ENCODE data around the gene OCA2.
"Not testable (repeated sequence)": the region's sequence is repeated elsewhere in the genome, so short reads cannot be mapped to it uniquely, and the experiment has no call there.

Gene OCA2

DNA sequence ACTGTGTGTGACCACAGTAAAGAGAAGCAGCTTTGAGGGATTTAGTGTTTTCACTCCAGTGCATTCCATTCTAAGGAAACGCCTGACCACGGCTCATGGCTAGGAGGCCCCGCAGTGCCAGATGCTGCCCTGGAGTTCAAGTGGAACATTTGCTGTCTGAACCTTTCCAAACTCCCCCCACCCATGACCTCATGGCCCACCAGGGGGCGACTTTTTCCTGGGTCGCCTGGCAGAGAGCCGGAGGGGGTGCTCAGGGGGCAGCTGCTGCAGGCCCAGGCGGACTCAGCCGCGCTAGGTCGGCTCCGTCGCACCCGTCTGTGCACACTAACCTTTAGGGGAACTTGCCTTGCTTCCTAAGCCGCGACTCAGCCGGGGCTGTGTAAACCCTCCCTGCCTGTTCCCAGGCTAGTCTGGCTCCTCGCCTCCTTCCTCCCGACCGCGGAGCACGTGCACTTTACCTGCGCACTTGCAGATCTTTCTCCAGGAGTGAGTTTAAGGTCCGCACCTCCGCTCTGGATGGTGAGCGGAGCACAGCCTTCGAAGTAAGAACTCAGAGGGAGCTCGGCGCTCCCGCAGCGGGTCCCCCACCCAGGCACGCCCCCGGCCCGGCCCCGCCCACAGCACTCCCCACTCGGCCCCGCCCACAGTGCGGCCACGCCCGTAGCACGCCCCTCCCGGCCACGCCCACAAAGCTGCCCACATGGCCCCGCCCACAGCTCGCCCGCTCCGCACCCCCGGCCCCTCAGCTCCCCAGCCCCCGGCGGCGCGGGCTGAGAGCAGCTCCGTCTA lies at the start of gene OCA2:
OCA2 (minus strand) TSS at position 550 of the 789 bp plus-strand sequence. CDS start 17,441 bp downstream, outside the sequence.
- peak; percentile 56 for DNase-seq (ENCODE audit: low read depth)

DNA sequence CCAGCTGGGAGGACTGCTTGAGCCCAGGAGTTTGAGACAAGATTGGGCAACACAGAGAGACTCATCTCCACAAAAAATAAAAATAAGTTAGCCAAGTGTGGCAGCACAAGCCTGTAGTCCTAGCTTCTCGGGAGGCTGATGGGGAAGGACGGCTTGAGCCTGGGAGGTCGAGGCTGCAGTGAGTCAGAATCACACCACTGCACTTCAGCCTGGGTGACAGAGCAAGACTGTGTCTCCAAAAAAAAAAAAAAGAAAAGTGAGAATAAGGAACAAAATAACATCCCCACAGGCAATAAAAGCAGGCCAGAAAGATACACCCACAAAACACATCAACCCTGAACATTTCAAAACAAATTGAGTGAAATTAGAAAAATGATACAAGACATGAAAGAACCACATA lies 48.7 kb upstream of the OCA2 start:
- no peak for DNase-seq (ENCODE audit: low read depth)

DNA sequence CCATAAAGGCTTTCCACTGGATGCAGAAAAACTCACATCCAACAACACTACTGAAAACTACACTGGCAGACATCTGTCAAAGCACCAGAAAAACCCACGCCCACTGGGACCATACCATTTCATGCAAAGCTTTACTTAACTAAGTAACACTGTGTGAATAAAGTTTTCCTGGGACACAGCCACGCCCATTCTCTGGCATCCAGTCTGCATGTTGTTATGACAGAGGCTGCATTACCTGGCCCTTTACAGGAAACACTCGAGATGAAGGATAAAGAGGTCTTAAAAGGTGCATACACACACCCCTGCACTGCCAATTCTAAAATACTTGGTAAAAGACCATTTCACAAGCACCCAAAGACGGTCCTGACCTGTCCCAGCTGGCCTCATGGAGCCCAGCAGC lies 46.3 kb upstream of the OCA2 start:
- not testable (repeated sequence) for DNase-seq (ENCODE audit: low read depth)

DNA sequence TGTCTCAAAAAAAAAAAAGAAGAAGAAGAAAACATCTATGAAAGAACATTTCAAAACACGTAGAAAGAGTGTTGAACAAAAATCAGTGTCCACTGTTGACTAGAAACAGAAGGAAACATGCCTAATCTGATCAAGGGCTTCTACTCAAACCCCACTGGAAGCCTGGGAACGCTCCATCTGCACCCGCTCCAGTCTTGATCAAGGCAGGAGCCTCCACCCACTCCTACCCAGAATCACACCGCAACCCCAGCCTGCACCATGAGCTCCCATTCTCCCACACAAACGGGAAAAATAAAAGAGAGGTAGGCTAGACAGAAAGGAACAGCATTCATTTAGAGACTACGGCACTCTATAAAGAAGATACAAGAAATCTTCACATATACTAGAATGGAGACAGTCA lies 40.9 kb upstream of the OCA2 start:
- DNase-seq (ENCODE audit: low read depth), result no peak

DNA sequence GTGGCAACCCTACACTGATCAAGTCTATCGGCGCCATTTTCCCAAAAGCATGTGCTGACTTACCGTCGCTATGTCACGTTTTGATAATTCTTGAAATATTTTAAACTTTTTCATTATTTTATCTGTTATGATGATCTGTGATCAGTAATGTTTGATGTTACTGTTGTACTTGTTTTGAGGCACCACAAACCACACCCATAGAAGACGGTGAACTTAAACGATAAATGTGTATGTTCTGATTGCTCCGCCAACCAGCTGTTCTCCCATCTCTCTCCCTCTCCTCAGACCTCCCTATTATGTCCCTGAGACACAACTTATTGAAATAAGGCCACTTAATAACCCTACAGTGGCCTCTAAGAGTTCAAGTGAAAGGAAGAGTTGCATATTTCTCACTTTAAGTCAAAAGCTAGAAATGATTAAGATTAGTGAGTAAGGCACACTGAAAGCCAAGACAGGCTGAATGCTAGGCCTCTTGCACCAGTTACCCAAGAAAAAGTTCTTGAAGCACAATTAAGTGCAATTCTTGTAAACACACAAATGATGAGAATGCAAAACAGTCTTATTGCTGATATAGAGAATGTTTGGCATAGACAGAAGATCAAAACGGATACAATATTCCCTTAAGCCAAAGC lies 38.4 kb upstream of the OCA2 start:
- not testable (repeated sequence) for DNase-seq (ENCODE audit: low read depth)

DNA sequence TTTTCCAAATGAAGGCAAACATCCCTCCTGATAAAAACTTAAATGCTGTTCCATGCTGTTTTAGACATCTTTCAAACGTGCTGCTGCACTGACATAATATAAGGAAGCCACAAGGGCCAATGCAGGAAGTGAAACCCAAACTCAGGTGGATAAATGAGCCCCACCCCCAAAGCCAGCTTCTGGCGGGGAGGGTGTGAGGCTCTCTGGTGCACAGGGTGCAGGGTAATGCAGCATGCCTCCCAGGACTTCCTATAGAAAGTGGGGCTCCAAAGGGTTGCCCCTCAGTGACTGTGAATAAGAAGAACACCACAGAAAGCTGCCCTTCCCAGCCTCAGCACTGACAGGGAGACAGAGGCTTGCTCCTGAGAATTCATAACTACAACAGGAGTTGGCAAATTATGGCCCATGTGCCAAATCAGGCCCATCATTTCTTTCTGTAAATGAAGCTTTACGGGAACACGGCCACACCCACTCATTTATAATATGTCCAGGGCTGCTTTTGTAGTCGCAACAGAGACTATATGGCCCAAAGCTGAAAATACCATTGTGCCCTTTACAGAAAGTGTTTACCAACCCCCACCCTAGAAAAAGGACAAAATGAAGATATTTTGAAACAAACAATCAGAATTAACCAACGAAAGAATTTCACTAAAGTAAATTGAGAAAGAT lies 37.3 kb upstream of the OCA2 start:
- DNase-seq (ENCODE audit: low read depth), result not testable (repeated sequence)

DNA sequence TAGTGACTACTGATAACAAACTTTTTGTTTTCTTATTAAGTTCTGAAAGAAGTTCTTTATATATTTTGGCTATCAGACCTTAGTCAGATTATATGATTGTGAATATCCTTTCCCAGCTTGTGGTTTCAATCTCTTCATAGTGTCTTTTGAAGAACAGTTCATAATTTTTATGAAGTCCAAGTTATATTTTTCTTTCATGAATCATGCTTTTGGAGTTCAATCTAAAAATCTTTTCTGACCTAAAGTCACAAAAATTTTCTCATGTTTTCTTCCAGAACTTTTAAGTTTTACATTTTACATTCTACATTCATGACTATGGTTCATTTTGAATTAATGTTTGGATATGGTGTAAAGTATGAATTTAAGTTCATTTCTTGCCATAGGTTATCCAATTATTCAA lies 34.2 kb upstream of the OCA2 start:
- DNase-seq (ENCODE audit: low read depth), result peak; percentile 58

DNA sequence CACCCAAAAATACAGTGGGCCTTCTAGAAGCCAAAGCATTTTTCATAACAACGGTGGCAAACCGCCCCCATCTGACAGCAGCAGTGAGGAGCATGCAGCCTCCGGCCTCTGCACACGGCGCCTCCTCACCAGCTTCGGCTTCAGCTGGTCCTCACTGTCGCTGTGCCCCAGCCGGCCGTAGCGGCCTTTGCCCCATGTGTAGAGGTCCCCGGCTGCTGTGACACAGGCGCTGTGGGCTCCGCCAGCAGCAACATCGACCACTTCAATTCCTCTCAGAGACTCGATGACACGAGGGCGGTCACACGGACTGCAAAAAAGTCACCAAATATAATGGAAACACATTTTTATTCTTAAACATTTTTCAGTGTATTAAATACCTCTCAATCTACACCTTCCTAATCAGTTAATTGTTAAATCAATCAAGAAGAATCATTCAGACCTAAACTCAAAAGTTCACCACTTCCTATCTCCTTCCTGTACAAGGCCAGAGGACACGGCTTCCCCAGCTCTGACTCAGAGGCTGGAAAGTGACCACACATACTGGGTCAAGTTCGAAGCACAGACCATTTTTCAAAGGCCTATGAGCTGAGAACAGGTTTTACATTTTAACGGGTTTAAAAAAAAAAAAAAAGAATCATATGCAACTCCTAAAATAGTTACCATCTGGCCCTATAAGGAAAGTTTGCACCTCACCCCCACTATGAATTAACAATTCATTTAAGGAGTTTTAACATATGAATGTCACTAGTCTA lies 33.6 kb upstream of the OCA2 start:
- DNase-seq (ENCODE audit: low read depth), result peak; percentile 78

DNA sequence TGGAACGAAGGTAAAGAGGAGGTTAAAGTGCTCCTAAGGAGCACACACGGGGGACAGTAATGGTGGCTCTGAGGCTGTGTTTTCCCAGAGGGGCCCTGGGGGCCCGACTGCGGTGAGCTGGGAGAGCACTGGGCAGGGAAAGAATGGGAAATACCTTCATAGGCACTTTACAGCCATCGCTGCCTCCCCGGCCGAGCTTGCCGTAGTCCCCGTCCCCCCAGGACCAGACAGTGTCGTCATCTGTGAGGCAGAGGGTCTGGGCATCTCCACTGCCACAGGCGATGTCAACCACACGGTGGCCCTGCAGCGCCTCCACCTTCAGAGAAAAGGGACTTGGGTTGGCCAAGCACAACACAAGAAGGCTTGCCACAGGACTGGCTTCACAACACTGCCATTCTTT lies 32.8 kb upstream of the OCA2 start:
- no peak for DNase-seq (ENCODE audit: low read depth)

DNA sequence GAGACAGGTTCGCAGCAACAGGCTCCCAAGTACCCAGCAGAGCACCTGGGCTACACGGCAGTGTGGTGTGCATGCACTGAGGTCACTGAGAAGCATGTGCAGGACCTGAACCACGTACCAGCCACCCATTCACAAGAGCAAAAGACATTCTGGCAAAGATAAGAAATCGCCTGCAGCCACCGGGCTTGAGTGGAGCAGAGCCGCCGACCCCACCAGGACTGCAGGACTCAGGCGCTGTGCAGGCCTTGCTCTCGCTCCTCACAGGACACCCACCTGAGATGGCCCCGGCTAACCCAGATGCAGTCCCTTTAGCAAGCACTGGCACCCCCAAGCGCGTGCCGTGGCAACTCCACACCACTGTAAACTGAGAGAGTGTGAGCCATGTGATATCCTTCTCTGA lies 32.3 kb upstream of the OCA2 start:
- no peak for DNase-seq (ENCODE audit: low read depth)

DNA sequence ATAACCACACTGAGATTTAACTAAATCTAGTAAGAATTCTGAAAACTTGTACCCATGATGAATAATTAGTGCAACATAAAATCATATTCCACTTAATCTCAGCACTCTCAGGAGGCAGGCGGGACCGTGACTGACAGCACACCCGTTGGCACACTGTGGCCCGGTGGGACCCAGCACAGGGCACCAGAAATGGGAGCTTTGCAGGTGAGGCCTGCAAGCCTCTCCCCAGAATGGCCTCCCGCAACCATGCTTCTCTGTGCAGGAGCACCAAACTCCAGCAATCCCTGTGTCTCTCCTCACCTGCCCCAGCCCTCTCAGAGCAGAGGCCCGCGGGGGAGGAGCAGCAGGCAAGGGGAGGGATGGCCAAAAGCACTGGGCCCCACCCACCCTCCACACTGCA lies 31.5 kb upstream of the OCA2 start:
- DNase-seq (ENCODE audit: low read depth), result no peak

DNA sequence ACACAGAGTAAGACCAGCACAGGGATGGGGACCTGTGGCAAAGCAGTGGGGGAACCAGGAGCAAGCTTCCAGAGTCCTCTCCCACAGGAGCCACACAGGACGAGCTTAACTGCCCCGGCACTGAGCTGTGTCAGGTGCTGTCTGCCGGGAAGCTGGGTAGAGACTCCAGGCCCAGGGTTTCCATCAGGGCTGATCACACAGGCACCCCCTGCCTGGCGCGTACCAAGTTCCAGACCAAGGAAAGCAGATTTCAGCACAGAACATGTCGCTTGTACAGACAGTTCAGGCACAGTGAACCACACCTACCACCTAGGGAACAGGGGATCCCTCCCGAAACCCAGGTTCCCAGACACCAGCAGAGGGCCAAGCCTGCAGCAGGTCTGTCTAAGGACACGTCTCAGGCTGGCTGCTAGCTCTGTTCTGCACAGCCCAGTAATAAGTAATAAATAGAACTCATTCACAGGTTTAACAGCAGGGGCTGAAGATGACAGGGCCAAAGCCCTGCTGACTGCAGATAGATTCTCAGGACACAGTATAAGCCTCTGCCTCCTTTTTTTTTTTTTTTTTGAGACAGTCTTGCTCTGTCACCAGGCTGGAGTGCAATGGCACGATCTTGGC lies 30.2 kb upstream of the OCA2 start:
- DNase-seq (ENCODE audit: low read depth), result no peak

DNA sequence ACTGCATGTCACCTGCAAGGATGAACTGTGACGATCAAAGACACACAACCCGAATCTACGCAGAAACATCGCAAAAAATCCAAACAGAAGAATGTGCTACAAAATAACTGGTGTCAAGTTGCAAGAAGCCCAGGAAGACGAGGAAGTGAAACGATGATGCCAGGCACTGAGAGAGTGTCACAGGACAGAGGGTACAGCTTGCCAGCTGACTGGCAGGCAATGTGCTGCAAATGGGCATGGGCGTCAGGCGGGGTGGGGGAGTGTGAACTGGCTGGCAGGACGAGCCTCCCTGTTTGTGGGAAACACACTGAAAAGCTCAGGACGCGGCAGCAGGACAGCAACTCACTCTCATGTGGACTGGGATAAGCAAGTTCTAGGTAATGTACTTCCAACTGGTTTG lies 28.9 kb upstream of the OCA2 start:
- no peak for DNase-seq (ENCODE audit: low read depth)

DNA sequence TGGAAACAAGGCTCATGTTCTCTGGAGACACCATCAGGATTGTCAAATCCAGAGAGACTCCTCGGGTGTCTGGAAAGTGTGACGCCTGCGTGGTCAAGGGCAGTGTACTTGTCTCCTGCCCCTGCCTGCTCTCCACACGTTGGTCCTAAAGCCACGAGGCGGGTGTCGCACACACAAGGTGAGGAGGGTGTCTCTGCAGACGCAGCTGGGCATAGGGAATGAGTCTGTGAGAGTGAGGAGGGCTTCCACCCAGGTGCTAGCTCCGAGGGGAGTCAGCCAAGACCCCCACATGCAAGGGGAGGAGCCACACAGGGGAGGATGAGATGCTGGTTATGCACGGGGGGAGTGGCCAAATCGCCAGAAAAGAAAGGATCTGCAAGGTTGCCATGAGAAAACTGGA lies 27.9 kb upstream of the OCA2 start:
- no peak for DNase-seq (ENCODE audit: low read depth)

DNA sequence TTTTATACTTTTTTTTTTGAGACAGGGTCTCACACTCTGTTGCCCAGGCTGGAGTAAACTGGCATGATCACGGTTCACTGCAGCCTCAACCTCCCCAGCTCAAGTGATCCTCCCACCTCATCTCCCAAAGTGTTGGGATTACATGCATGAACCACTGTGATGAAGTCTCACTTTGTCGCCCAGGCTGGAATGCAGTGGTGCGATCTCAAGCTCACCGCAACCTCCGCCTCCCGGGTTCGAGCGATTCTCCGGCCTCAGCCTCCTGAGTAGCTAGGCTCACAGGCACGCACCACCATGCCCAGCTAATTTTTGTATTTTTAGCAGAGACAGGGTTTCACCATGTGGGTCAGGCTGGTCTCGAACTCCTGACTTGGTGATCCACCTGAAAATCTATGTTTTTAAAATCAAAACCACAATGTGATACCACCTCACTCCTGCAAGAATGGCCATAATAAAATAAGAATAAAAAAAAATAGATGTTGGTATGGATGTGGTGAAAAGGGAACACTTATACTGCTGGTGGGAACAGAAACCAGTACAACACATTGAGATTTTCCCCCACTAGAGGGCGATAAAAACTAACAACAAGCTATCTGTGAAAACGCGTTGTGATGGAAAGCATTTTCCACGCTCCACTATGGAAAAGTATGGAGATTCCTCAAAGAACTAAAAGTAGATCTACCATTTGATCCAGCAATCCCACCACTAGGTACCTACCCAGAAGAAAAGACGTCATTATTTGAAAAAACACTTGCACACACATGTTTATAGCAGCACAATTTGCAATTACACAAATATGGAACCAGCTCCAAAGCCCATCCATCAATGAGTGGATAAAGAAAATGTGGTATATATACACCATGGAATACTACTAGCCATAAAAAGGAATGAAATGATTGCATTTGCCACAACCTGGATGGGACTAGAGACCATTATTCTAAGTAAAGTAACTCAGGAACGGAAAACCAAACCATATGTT lies 26.8 kb upstream of the OCA2 start:
- peak; percentile 60 for DNase-seq (ENCODE audit: low read depth)

DNA sequence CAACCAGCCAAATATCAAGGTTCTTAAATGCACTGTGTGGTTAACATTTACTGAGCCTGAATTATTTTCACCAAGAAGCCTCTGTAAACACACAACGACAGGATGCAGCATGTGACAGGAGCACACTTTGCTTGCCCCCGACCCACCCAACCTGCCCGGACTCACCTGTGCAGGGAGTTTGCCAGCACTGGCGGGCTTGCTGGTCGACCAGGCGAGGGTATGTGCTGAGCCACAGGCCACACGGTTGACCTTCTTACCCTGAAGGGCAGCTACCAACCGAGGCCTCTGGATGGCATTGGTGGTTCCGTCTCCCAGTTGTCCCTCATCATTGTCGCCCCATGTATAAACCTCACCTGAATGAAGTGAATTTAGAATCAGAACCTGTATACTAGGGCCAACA lies 25.7 kb upstream of the OCA2 start:
- no peak for DNase-seq (ENCODE audit: low read depth)

DNA sequence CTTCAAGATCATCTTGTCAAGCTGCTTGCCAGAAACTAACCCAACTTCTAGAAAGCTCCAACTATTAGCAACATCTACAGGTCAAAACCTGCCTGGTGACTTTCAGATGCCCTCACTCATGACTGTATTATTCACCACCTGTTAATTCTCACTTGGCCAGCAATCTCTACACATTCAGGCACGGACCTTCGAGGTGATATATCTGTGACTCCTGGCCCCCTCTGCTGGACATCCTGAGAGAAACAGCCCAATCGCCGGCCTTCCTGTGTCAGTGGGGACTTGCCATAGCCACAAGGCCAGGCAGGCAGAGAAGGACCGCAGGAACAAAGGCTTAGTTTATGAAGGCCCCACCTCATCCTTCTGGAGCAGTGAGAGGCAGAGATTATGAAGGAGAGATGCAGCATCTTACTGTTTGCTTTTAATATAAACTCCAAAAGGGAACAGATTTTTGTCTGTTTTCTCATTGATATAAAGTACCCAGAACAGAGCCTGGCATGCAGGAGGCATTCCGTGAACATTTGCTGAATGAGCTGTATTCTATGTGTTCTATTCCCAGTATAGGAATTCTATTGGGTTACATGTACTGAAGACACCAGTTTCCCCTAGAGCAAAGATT lies 24.4 kb upstream of the OCA2 start:
- DNase-seq (ENCODE audit: low read depth), result peak; percentile 76

DNA sequence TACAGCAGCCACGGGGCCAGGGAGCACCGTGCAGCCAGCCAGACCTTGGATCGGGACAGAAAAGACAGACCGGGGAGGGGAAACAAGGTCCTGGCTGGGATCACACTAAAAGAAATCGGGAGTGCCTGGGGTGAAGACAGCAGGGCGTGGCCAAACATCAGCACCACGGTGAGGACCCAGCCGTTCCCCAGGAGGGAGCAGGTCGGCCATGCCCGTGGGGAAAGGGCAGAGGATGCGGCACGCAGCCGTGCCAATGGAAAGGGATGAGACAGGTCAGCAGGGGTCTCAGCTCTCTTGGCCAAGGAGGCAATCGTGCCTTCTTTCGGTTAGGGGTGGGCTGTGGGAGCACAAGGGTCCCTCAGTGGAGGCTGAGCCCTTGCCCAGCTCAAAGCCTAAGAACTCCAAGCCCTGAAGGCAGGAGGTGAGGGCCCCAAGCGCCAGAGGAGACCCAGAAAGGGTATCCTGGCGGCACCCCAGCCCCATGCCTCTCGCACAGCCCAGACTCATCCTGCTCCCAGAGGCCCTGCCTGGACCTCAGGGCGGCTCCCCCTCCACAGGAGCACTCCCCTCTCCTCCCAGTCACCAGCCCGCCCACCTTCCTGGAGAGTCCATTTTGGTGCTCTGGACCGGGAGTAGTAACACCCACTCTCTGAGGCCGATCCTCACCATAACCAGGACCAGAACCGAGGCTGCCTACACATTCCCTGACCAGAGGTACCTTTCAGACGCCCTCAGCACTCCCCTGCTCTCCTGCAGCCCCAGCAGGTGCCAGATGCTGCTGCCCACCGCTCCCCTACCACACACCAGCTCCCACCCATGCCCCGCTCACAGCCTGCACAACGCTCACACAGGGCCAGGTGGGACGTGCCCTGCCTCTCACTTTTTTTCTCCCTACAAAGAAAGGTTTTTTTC lies 23.2 kb upstream of the OCA2 start:
- DNase-seq (ENCODE audit: low read depth), result no peak

DNA sequence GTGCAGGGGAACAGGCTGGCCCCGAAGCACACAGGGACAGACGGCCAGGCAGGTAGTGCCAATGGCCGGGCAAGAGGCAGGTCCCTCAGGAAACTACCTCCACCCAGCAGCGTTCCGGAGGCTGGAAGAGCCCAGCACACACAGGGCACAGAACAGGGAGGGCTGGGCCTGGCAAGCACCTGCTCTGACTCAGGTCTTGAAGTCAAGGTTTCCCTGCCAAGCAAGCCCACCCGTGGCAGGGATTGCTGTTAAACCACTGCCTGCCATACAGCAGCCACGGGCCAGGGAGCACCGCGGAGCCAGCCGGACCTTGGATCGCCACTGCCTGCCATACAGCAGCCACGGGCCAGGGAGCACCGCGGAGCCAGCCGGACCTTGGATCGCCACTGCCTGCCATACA lies 22.5 kb upstream of the OCA2 start:
- DNase-seq (ENCODE audit: low read depth), result not testable (repeated sequence)

DNA sequence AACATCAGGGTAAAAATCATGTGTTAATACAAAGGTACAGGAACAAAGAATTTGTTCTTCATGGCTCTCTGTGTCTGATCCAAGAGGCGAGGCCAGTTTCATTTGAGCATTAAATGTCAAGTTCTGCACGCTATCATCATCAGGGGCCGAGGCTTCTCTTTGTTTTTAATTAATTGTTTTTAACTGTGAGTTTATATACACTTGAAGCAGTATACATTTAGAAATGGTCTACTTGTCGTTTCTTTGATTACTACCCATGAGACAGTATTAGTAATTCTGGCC lies 21.2 kb upstream of the OCA2 start:
- no peak for DNase-seq (ENCODE audit: low read depth)

Measured in EH (cell line).